IMR-90 (cell line): Measurements from ENCODE around the gene CXXC1. TPM values are rescaled to one million over a fixed set of nuclear protein-coding genes. Genes with fewer than 3 reads are reported as not detected.
A peak's percentile ranks its signal among the peaks of the same experiment; 100 is the strongest.

ENCODE experiments used
- ATAC-seq: fragments of 200-7000 bp; cut with Tn5 transposase; 2 replicates; pipeline ENCODE4 v1.9.1; 2020; ENCODE audit warnings: low read depth, mild to moderate bottlenecking, moderate library complexity
- BruUV-seq: library from RNA; stranded (reverse); fragments of 400-500 nt; replicated peaks from 2 replicates; lab custom pipeline; 2021; lab: Mats Ljungman, UMichigan
- CTCF ChIA-PET: fragments of 300-600 bp; formaldehyde crosslinking; extraction: SDS; loops from one replicate; lab custom pipeline; 2021; ENCODE audit warnings: antibody characterized with exemption; lab: Yijun Ruan, JAX
- POLR2A ChIA-PET: fragments of 300-600 bp; sonication (Branson Sonifier 250); formaldehyde crosslinking; loops from one replicate; lab custom pipeline; 2022; ENCODE audit warnings: antibody characterized with exemption; ENCODE audit not compliant: unreplicated experiment; lab: Charles Lee
- DNase-seq: peaks from one replicate; pipeline ENCODE4 v3.0.0; 2013
- H2AFZ ChIP-seq: replicated peaks from 2 replicates; pipeline ENCODE3; 2013; ENCODE audit warnings: low read length, mild to moderate bottlenecking; ENCODE audit not compliant: poor library complexity
- H2AK5ac ChIP-seq: 2 replicates; pipeline ENCODE4 v1.6.1; 2013; ENCODE audit warnings: low read depth, low read length, inconsistent platforms
- H2AK9ac ChIP-seq: replicated peaks from 2 replicates; pipeline ENCODE3; 2013; ENCODE audit warnings: mild to moderate bottlenecking, low read depth, low read length, moderate library complexity; ENCODE audit not compliant: poor library complexity
- H2BK120ac ChIP-seq: 2 replicates; pipeline ENCODE4 v1.6.1; 2013; ENCODE audit warnings: low read depth, low read length, inconsistent platforms
- H2BK15ac ChIP-seq: 3 replicates; pipeline ENCODE4 v1.6.1; 2013; ENCODE audit warnings: low read depth, low read length, inconsistent platforms
- H2BK20ac ChIP-seq: 2 replicates; pipeline ENCODE4 v1.6.1; 2013; ENCODE audit warnings: low read depth, mild to moderate bottlenecking, inconsistent platforms, low read length, moderate library complexity
- H2BK5ac ChIP-seq: 2 replicates; pipeline ENCODE4 v1.6.1; 2013; ENCODE audit warnings: mild to moderate bottlenecking, low read depth, low read length, inconsistent platforms; ENCODE audit not compliant: poor library complexity, severe bottlenecking
- H3K14ac ChIP-seq: replicated peaks from 2 replicates; pipeline ENCODE4 v1.6.1; 2013; ENCODE audit warnings: low read depth, low read length, inconsistent platforms
- H3K18ac ChIP-seq: 2 replicates; pipeline ENCODE4 v1.6.1; 2013; ENCODE audit warnings: low read depth, low read length, control low read depth
- H3K23ac ChIP-seq: 2 replicates; pipeline ENCODE4 v1.6.1; 2013; ENCODE audit warnings: low read depth, low read length, inconsistent platforms
- H3K27ac ChIP-seq: 2 replicates; pipeline ENCODE4 v1.5.1; 2013; ENCODE audit warnings: mild to moderate bottlenecking, control low read depth, low read length; ENCODE audit not compliant: insufficient read depth
- H3K27me3 ChIP-seq: 2 replicates; pipeline ENCODE4 v1.6.1; 2013; ENCODE audit warnings: low read length; ENCODE audit not compliant: control insufficient read depth, insufficient read depth
- H3K36me3 ChIP-seq: 2 replicates; pipeline ENCODE4 v1.6.1; 2013; ENCODE audit warnings: low read length, mixed read lengths; ENCODE audit not compliant: control insufficient read depth, insufficient read depth
- H3K4ac ChIP-seq: 2 replicates; pipeline ENCODE4 v1.6.1; 2013; ENCODE audit warnings: low read depth, low read length, inconsistent platforms
- H3K4me1 ChIP-seq: 2 replicates; pipeline ENCODE4 v1.6.1; 2013; ENCODE audit warnings: low read length, mixed read lengths; ENCODE audit not compliant: control insufficient read depth, insufficient read depth
- H3K4me2 ChIP-seq: 2 replicates; pipeline ENCODE4 v1.6.1; 2013; ENCODE audit warnings: low read depth, mild to moderate bottlenecking, control low read depth, low read length, moderate library complexity
- H3K4me3 ChIP-seq: 2 replicates; pipeline ENCODE4 v1.5.1; 2013; ENCODE audit warnings: low read depth, mild to moderate bottlenecking, control low read depth, low read length, moderate library complexity; ENCODE audit not compliant: insufficient read depth
- H3K56ac ChIP-seq: 2 replicates; pipeline ENCODE4 v1.6.1; 2013; ENCODE audit warnings: low read length, inconsistent platforms; ENCODE audit not compliant: insufficient read depth; ENCODE audit errors: extremely low read depth
- H3K79me1 ChIP-seq, 2 experiments: 2 replicates each; pipeline ENCODE4 v1.6.1; 2013; ENCODE audit warnings: low read length in 2 of 2, inconsistent platforms in 1 of 2, low read depth in 1 of 2
- H3K9ac ChIP-seq: 2 replicates; pipeline ENCODE4 v1.6.1; 2013; ENCODE audit warnings: low read depth, low read length, control low read depth
- H3K9me1 ChIP-seq: 2 replicates; pipeline ENCODE4 v1.6.1; 2013; ENCODE audit warnings: low read length, inconsistent platforms; ENCODE audit not compliant: insufficient read depth
- H3K9me3 ChIP-seq: 2 replicates; pipeline ENCODE4 v1.6.1; 2013; ENCODE audit warnings: low read length; ENCODE audit not compliant: control insufficient read depth, insufficient read depth
- H4K20me1 ChIP-seq: 2 replicates; pipeline ENCODE4 v1.6.1; 2013; ENCODE audit warnings: low read length, inconsistent platforms; ENCODE audit not compliant: insufficient read depth
- H4K5ac ChIP-seq: 2 replicates; pipeline ENCODE4 v1.6.1; 2013; ENCODE audit warnings: mild to moderate bottlenecking, low read depth, low read length, control low read depth
- H4K8ac ChIP-seq, 2 experiments: 2 replicates each; pipeline ENCODE4 v1.6.1; 2013; ENCODE audit warnings: low read depth in 2 of 2, low read length in 2 of 2, control low read depth in 1 of 2, inconsistent platforms in 1 of 2
- H4K91ac ChIP-seq: 2 replicates; pipeline ENCODE4 v1.6.1; 2013; ENCODE audit warnings: low read depth, low read length, inconsistent platforms; ENCODE audit not compliant: insufficient read depth
- BHLHE40 ChIP-seq: fragments of 150-350 bp; IDR thresholded peaks from 2 replicates; pipeline ENCODE4 v1.6.1; 2016; ENCODE audit warnings: mild to moderate bottlenecking, low read depth, low read length
- CEBPB ChIP-seq: IDR thresholded peaks from 2 replicates; pipeline ENCODE4 v1.6.1; 2012; ENCODE audit warnings: low read depth, low read length, improper control_type of control experiment
- CHD1 ChIP-seq: IDR thresholded peaks from 2 replicates; pipeline ENCODE4 v1.6.1; 2012; ENCODE audit warnings: low read depth, low read length, improper control_type of control experiment
- FOS ChIP-seq: fragments of 150-350 bp; IDR thresholded peaks from 2 replicates; pipeline ENCODE4 v1.6.1; 2016; ENCODE audit warnings: low read depth, low read length
- MAFK ChIP-seq: IDR thresholded peaks from 2 replicates; pipeline ENCODE4 v1.6.1; 2012; ENCODE audit warnings: low read depth, low read length, improper control_type of control experiment
- MAZ ChIP-seq: IDR thresholded peaks from 2 replicates; pipeline ENCODE4 v1.6.1; 2012; ENCODE audit warnings: low read depth, mild to moderate bottlenecking, low read length, improper control_type of control experiment, moderate library complexity, borderline replicate concordance
- MXI1 ChIP-seq: IDR thresholded peaks from 2 replicates; pipeline ENCODE4 v1.6.1; 2012; ENCODE audit warnings: low read depth, mild to moderate bottlenecking, low read length, moderate library complexity, borderline replicate concordance
- NFE2L2 ChIP-seq: fragments of 150-350 bp; IDR thresholded peaks from 2 replicates; pipeline ENCODE4 v1.6.1; 2016; ENCODE audit warnings: low read depth, mild to moderate bottlenecking, low read length
- POLR2A ChIP-seq: IDR thresholded peaks from 2 replicates; pipeline ENCODE4 v1.6.1; 2012; ENCODE audit warnings: mild to moderate bottlenecking, low read depth, low read length
- RAD21 ChIP-seq: IDR thresholded peaks from 2 replicates; pipeline ENCODE4 v1.6.1; 2012; ENCODE audit warnings: low read length, improper control_type of control experiment
- RCOR1 ChIP-seq: IDR thresholded peaks from 2 replicates; pipeline ENCODE4 v1.6.1; 2012; ENCODE audit warnings: mild to moderate bottlenecking, low read length, improper control_type of control experiment; ENCODE audit not compliant: insufficient replicate concordance
- RFX5 ChIP-seq: IDR thresholded peaks from 2 replicates; pipeline ENCODE4 v1.8.0; 2012; ENCODE audit warnings: low read depth, mild to moderate bottlenecking, low read length, moderate library complexity
- SMC3 ChIP-seq: fragments of 150-350 bp; IDR thresholded peaks from 2 replicates; pipeline ENCODE4 v1.6.1; 2016; ENCODE audit warnings: low read depth, mild to moderate bottlenecking, antibody characterized with exemption, low read length, moderate library complexity
- USF2 ChIP-seq: fragments of 150-350 bp; IDR thresholded peaks from 2 replicates; pipeline ENCODE4 v1.6.1; 2017; ENCODE audit warnings: mild to moderate bottlenecking, antibody characterized with exemption, low read length, low read depth
- WGBS, 2 experiments: methylation state at CpG; one replicate each; pipeline versions ENCODE4 v1.1.5 to v1.1.7; 2013; ENCODE audit warnings: missing lambda C conversion rate in 2 of 2; ENCODE audit not compliant: insufficient read length in 1 of 2; ENCODE audit errors: extremely low coverage in 2 of 2; 5-methylcytosine and 5-hydroxymethylcytosine counted together
- dilution Hi-C: fragments of 300-500 bp; cut with HindIII; formaldehyde crosslinking; loops from one replicate; pipeline ENCODE4 v1.14.3; 2018; ENCODE audit warnings: low sequenced_read_pairs; ENCODE audit not compliant: unreplicated experiment
- in situ Hi-C: fragments of 300-500 bp; cut with MboI; formaldehyde crosslinking; loops from 3 replicates; pipeline ENCODE4 v1.14.3; 2019; ENCODE audit warnings: low sequenced_read_pairs, inconsistent platforms, mixed read lengths
- intact Hi-C: fragments of 100-400 bp; cut with micrococcal nuclease; formaldehyde crosslinking; loops from 2 replicates; pipeline ENCODE4 v1.10.0; 2022
- polyA plus RNA-seq, 3 experiments: library from polyadenylated mRNA; depleted of rRNA; stranded (reverse); fragments of >200 nt; gene quantifications; 2 replicates each; pipeline ENCODE4 v1.2.3, GENCODE V29; 2012; ENCODE audit warnings: low replicate concordance in 1 of 3
- total RNA-seq: library from RNA; depleted of rRNA; stranded (reverse); fragments of >200 nt; gene quantifications from 2 replicates; pipeline ENCODE4 v1.2.3, GENCODE V29; 2012
- TF ChIP-seq, protein P1 (sequence below): conservative IDR thresholded peaks from 2 replicates; pipeline ENCODE4 v1.5.1; 2012; ENCODE audit warnings: mild to moderate bottlenecking, low read depth, low read length, improper control_type of control experiment
- TF ChIP-seq, protein P2 (sequence below): fragments of 150-350 bp; IDR thresholded peaks from 2 replicates; pipeline ENCODE4 v1.6.1; 2016; ENCODE audit warnings: low read depth, mild to moderate bottlenecking, low read length, moderate library complexity, borderline replicate concordance

The CXXC1 gene
- total and polyA plus RNA-seq, 2 of the 4 experiments (the other 2 are of a cell fraction): 24.0 to 66.2 TPM

- Histone ChIP-seq H3K4me1 (no peaks in the 10 kb centered on the region), H3K4ac (peak within 1 kb of the TSS; percentile 59; the same call in 1 of the 2 replicates), H3K18ac (no peak within 1 kb of the TSS), H3K27me3 (no peaks in the 10 kb centered on the region), H3K14ac (peak within 1 kb of the TSS; percentile 47; the same call in 1 of the 2 replicates), H3K56ac (no peak within 1 kb of the TSS), H3K4me2 (peak within 1 kb of the TSS; percentile 82), H2BK5ac (no peak within 1 kb of the TSS), H3K79me1 (no peaks in the 10 kb centered on the region; a peak in 1 of 4 replicates), H2AK9ac (no peak within 1 kb of the TSS), H3K9me3 (no peaks in the 10 kb centered on the region), H4K8ac (peak within 1 kb of the TSS; percentile 68 to 79), H2BK20ac (no peak within 1 kb of the TSS), H2AFZ (peak within 1 kb of the TSS; percentile 93), H4K20me1 (no peaks in the 10 kb centered on the region), H3K27ac (peak within 1 kb of the TSS; percentile 21; the same call in 1 of the 2 replicates), H2BK15ac (no peak within 1 kb of the TSS), H3K9ac (peak within 1 kb of the TSS; percentile 73), H3K9me1 (no peaks in the 10 kb centered on the region; the same call in 1 of the 2 replicates), H3K23ac (no peak within 1 kb of the TSS), H2AK5ac (no peak within 1 kb of the TSS), H2BK120ac (no peak within 1 kb of the TSS), H4K5ac (peak within 1 kb of the TSS; percentile 79), H4K91ac (no peak within 1 kb of the TSS; the same call in 1 of the 2 replicates), H3K4me3 (peak within 1 kb of the TSS; percentile 84), H3K36me3 (peaks cover 14% of the 10 kb centered on the region)
- in situ Hi-C loops (no loop called here), dilution Hi-C loops (no loop called here), intact Hi-C loops (loop anchor here (1.0 kb wide), 1 partner anchor 15 kb away; the partner anchor contains the start of gene MBD1)
- peak; percentile 100 for ATAC-seq
- no TSS peak for BruUV-seq
- peak; percentile 84 for DNase-seq
- POLR2A ChIA-PET: no interaction called here
- CTCF ChIA-PET: no interaction called here
- 7% methylated on average over 4 of the region's 37 CpGs; no CpG with 5 or more reads in 1 of the 2 experiments for WGBS, 2 experiments
- no peak for TF ChIP-seq SMC3
- no peak for TF ChIP-seq FOS
- TF ChIP-seq POLR2A: peak; percentile 21; the same call in 1 of the 2 replicates
- peak; percentile 80 for TF ChIP-seq MXI1
- TF ChIP-seq, protein P1, sequence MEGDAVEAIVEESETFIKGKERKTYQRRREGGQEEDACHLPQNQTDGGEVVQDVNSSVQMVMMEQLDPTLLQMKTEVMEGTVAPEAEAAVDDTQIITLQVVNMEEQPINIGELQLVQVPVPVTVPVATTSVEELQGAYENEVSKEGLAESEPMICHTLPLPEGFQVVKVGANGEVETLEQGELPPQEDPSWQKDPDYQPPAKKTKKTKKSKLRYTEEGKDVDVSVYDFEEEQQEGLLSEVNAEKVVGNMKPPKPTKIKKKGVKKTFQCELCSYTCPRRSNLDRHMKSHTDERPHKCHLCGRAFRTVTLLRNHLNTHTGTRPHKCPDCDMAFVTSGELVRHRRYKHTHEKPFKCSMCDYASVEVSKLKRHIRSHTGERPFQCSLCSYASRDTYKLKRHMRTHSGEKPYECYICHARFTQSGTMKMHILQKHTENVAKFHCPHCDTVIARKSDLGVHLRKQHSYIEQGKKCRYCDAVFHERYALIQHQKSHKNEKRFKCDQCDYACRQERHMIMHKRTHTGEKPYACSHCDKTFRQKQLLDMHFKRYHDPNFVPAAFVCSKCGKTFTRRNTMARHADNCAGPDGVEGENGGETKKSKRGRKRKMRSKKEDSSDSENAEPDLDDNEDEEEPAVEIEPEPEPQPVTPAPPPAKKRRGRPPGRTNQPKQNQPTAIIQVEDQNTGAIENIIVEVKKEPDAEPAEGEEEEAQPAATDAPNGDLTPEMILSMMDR: no peak
- TF ChIP-seq RAD21: no peak
- TF ChIP-seq CEBPB: no peak
- peak; percentile 26; the same call in 1 of the 2 replicates for TF ChIP-seq MAZ
- no peak for TF ChIP-seq CHD1
- TF ChIP-seq, protein P2, sequence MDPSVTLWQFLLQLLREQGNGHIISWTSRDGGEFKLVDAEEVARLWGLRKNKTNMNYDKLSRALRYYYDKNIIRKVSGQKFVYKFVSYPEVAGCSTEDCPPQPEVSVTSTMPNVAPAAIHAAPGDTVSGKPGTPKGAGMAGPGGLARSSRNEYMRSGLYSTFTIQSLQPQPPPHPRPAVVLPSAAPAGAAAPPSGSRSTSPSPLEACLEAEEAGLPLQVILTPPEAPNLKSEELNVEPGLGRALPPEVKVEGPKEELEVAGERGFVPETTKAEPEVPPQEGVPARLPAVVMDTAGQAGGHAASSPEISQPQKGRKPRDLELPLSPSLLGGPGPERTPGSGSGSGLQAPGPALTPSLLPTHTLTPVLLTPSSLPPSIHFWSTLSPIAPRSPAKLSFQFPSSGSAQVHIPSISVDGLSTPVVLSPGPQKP: no peak
- no peak for TF ChIP-seq MAFK
- no peak for TF ChIP-seq NFE2L2
- no peak; the same call in 1 of the 2 replicates for TF ChIP-seq USF2
- TF ChIP-seq RCOR1: no peak
- no peak for TF ChIP-seq RFX5
- TF ChIP-seq BHLHE40: no peak
These were observed 21.2 kb downstream of the CXXC1 start, which contains the start of gene CFAP53 for GRCh38 chr18:50266248-50266704. TSS of gene CFAP53 (minus strand) at chr18:50266495. CDS start at chr18:50266404, 91 bp downstream.
